Measurements from ENCODE around the gene ELOVL3.
"Not testable (repeated sequence)": the region's sequence is repeated elsewhere in the genome, so short reads cannot be mapped to it uniquely, and the experiment has no call there.

The ELOVL3 gene

GRCh38 chr10:102247734-102248133, 21.6 kb downstream of the ELOVL3 start:
- H3K79me2 ChIP-seq (ENCODE audit: insufficient read depth, low read depth), result peaks cover 72% of the 10 kb centered on the region
- no peak for TF ChIP-seq CTCF (conservative IDR thresholded peaks at IDR 0.05; ENCODE audit: low read depth, low read length)
- H2AFZ ChIP-seq (ENCODE audit: low read depth), result no peak overlapping the region
- no peaks in the 10 kb centered on the region for H3K27me3 ChIP-seq (ENCODE audit: insufficient read depth, low read depth)
- no peak overlapping the region for H3K4me3 ChIP-seq (IDR thresholded peaks at IDR 0.05; ENCODE audit: insufficient read depth, low read depth, low read length)
- no peak overlapping the region for H3K9ac ChIP-seq
- H3K27ac ChIP-seq, result no peak overlapping the region
- no peaks in the 10 kb centered on the region for H3K36me3 ChIP-seq (ENCODE audit: insufficient read depth)
- peaks cover 27% of the 10 kb centered on the region for H3K4me1 ChIP-seq (ENCODE audit: low read depth, poor library complexity, severe bottlenecking)
- H3K4me2 ChIP-seq, result peak overlapping the region; percentile 69; the same call in 1 of the 2 replicates
- H4K20me1 ChIP-seq (ENCODE audit: insufficient read depth), result peaks cover 15% of the 10 kb centered on the region; the same call in 1 of the 2 replicates

GRCh38 chr10:102252508-102252907, 26.4 kb downstream of the ELOVL3 start:
- H3K4me2 ChIP-seq; H2AFZ ChIP-seq (ENCODE audit: low read depth); H3K27me3 ChIP-seq (ENCODE audit: insufficient read depth, low read depth); H3K9ac ChIP-seq; H3K27ac ChIP-seq; H3K4me3 ChIP-seq (IDR thresholded peaks at IDR 0.05; ENCODE audit: insufficient read depth, low read depth, low read length); H3K36me3 ChIP-seq (ENCODE audit: insufficient read depth): not testable (repeated sequence)
- Histone ChIP-seq H3K4me1 (ENCODE audit: low read depth, poor library complexity, severe bottlenecking) (peaks cover 27% of the 10 kb centered on the region), H3K79me2 (ENCODE audit: insufficient read depth, low read depth) (peaks cover 95% of the 10 kb centered on the region), H4K20me1 (ENCODE audit: insufficient read depth) (peaks cover 18% of the 10 kb centered on the region; the same call in 1 of the 2 replicates)

DNA sequence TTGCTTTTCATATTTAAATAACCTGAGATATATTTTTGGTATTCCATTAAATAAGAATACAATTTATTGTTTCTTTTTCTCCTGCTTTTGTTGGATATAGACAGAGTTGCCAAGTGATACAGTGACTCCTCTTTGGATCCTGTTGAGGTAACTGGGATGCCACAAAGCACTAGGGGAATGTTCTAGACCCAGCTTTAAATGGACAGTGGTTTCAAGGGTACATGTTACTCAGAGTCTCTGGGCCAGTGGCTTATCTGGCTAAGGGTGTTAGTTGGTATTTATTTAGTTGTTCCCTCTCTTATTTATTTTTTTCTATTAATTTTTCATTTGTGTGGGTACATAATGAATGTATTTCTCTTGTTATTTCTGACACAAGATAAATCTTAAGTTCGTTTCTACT, 28.3 kb downstream of the ELOVL3 start:
- peaks cover 17% of the 10 kb centered on the region for H3K4me1 ChIP-seq (ENCODE audit: low read depth, poor library complexity, severe bottlenecking)
- no peak overlapping the region for H2AFZ ChIP-seq (ENCODE audit: low read depth)
- H4K20me1 ChIP-seq (ENCODE audit: insufficient read depth), result peaks cover 10% of the 10 kb centered on the region; the same call in 1 of the 2 replicates
- H3K27ac ChIP-seq, result no peak overlapping the region
- H3K4me2 ChIP-seq, result no peak overlapping the region
- no peak overlapping the region for H3K9ac ChIP-seq
- H3K27me3 ChIP-seq (ENCODE audit: insufficient read depth, low read depth), result no peaks in the 10 kb centered on the region
- H3K79me2 ChIP-seq (ENCODE audit: insufficient read depth, low read depth), result peaks cover 82% of the 10 kb centered on the region
- H3K36me3 ChIP-seq (ENCODE audit: insufficient read depth), result no peaks in the 10 kb centered on the region
- no peak for TF ChIP-seq CTCF (conservative IDR thresholded peaks at IDR 0.05; ENCODE audit: low read depth, low read length)
- no peak overlapping the region for H3K4me3 ChIP-seq (IDR thresholded peaks at IDR 0.05; ENCODE audit: insufficient read depth, low read depth, low read length)

GRCh38 chr10:102255404-102255803, 29.3 kb downstream of the ELOVL3 start:
- Histone ChIP-seq H3K4me1 (ENCODE audit: low read depth, poor library complexity, severe bottlenecking) (peaks cover 17% of the 10 kb centered on the region), H3K4me3 (IDR thresholded peaks at IDR 0.05; ENCODE audit: insufficient read depth, low read depth, low read length) (no peak overlapping the region), H3K9ac (no peak overlapping the region), H2AFZ (ENCODE audit: low read depth) (no peak overlapping the region), H4K20me1 (ENCODE audit: insufficient read depth) (peaks cover 10% of the 10 kb centered on the region; the same call in 1 of the 2 replicates), H3K36me3 (ENCODE audit: insufficient read depth) (no peaks in the 10 kb centered on the region), H3K4me2 (no peak overlapping the region), H3K79me2 (ENCODE audit: insufficient read depth, low read depth) (peaks cover 72% of the 10 kb centered on the region), H3K27ac (no peak overlapping the region), H3K27me3 (ENCODE audit: insufficient read depth, low read depth) (no peaks in the 10 kb centered on the region)
- TF ChIP-seq CTCF (conservative IDR thresholded peaks at IDR 0.05; ENCODE audit: low read depth, low read length), result no peak

- 0 out of 2 replicates have a peak, but pooled peaks cover 4% of the 10 kb centered on the region for H4K20me1 ChIP-seq (ENCODE audit: insufficient read depth)
- no peak overlapping the region for H3K4me2 ChIP-seq
- no peak overlapping the region for H2AFZ ChIP-seq (ENCODE audit: low read depth)
- H3K4me1 ChIP-seq (ENCODE audit: low read depth, poor library complexity, severe bottlenecking), result no peaks in the 10 kb centered on the region
- H3K79me2 ChIP-seq (ENCODE audit: insufficient read depth, low read depth), result peaks cover 28% of the 10 kb centered on the region; the same call in 1 of the 2 replicates
- no peaks in the 10 kb centered on the region for H3K36me3 ChIP-seq (ENCODE audit: insufficient read depth)
- TF ChIP-seq CTCF (conservative IDR thresholded peaks at IDR 0.05; ENCODE audit: low read depth, low read length), result no peak
- no peaks in the 10 kb centered on the region for H3K27me3 ChIP-seq (ENCODE audit: insufficient read depth, low read depth)
- H3K27ac ChIP-seq, result no peak overlapping the region
- H3K4me3 ChIP-seq (IDR thresholded peaks at IDR 0.05; ENCODE audit: insufficient read depth, low read depth, low read length), result no peak overlapping the region
- no peak overlapping the region for H3K9ac ChIP-seq
Observed at GRCh38 chr10:102261196-102261595, 35.1 kb downstream of the ELOVL3 start.
